GM10266 (cell line): ENCODE data around the gene FLCN.

Experiments
- DNase-seq: peaks from one replicate; pipeline ENCODE4 v3.0.0; 2012; ENCODE audit errors: extremely low spot score
- CTCF ChIP-seq: IDR thresholded peaks from 2 replicates; pipeline ENCODE4 v1.5.1; 2012; ENCODE audit warnings: mild to moderate bottlenecking, low read depth; ENCODE audit not compliant: control insufficient read depth, insufficient read depth; ENCODE audit errors: missing control alignments

The FLCN gene

GRCh38 chr17:17220529-17220928 is 16.4 kb downstream of the FLCN start:
- DNase-seq = no peak
- no peak for TF ChIP-seq CTCF

- no peak for DNase-seq
- TF ChIP-seq CTCF = no peak
These were observed 19.0 kb downstream of the FLCN start for GRCh38 chr17:17217995-17218394.

- DNase-seq = no peak
- TF ChIP-seq CTCF = no peak
These were observed 20.2 kb downstream of the FLCN start for GRCh38 chr17:17216776-17217175.

GRCh38 chr17:17216236-17216635 is 20.7 kb downstream of the FLCN start:
- no peak for DNase-seq
- TF ChIP-seq CTCF = no peak

- TF ChIP-seq CTCF = no peak
- no peak for DNase-seq
These were observed 21.4 kb downstream of the FLCN start for GRCh38 chr17:17215575-17215974.

GRCh38 chr17:17214646-17215436 is 22.1 kb downstream of the FLCN start:
- no peak for TF ChIP-seq CTCF
- no peak for DNase-seq

GRCh38 chr17:17213775-17214174 is 23.2 kb downstream of the FLCN start:
- DNase-seq = no peak
- no peak for TF ChIP-seq CTCF
